Activated CD4-positive, alpha-beta T cell treated with anti-CD3 and anti-CD28 coated beads for 36 hours (primary cell): ENCODE measurements around the gene SPACA9. TPM values are rescaled to one million over a fixed set of nuclear protein-coding genes. Genes with fewer than 3 reads are reported as not detected.

Experiments used
- ATAC-seq: fragments of 200-7000 bp; cut with Tn5 transposase; one replicate; pipeline ENCODE4 v1.10.0; 2021; ENCODE audit warnings: mild to moderate bottlenecking, moderate library complexity
- CTCF ChIA-PET: fragments of 350-600 bp; sonication (Branson Sonifier 250); formaldehyde crosslinking; loops from one replicate; lab custom pipeline; 2021; ENCODE audit warnings: antibody characterized with exemption; lab: Charles Lee
- POLR2A ChIA-PET: fragments of 350-600 bp; sonication (Branson Sonifier 250); formaldehyde crosslinking; loops from one replicate; lab custom pipeline; 2021; ENCODE audit warnings: antibody characterized with exemption, inconsistent platforms; lab: Charles Lee
- DNase-seq: peaks from one replicate; pipeline ENCODE4 v3.0.0-alpha.2; 2020
- H3K27ac Mint-ChIP-seq: one replicate; pipeline ENCODE4 v1.8.0; 2021; ENCODE audit warnings: mixed read lengths
- H3K27me3 Mint-ChIP-seq: one replicate; pipeline ENCODE4 v1.8.0; 2021; ENCODE audit warnings: mixed read lengths
- H3K36me3 Mint-ChIP-seq: one replicate; pipeline ENCODE4 v1.8.0; 2021; ENCODE audit warnings: low read depth, mixed read lengths
- H3K4me1 Mint-ChIP-seq: one replicate; pipeline ENCODE4 v1.8.0; 2021; ENCODE audit warnings: mixed read lengths
- H3K4me3 Mint-ChIP-seq: one replicate; pipeline ENCODE4 v1.8.0; 2021; ENCODE audit warnings: mild to moderate bottlenecking, moderate library complexity, mixed read lengths
- H3K9me3 Mint-ChIP-seq: one replicate; pipeline ENCODE4 v1.8.0; 2021; ENCODE audit warnings: low read depth, mixed read lengths
- intact Hi-C, 2 experiments: fragments of 100-400 bp; cut with DNase I in 1 of 2; cut with micrococcal nuclease in 1 of 2; formaldehyde crosslinking; loops; one replicate each; pipeline versions ENCODE4 v1.14.2 to v1.15.1; 2022 to 2024; cut with DNase I, micrococcal nuclease
- total RNA-seq, 2 experiments: library from RNA; stranded (reverse); gene quantifications; one replicate each; pipeline ENCODE4 v1.2.3, GENCODE V29; 2021

Gene SPACA9
- total RNA-seq, 2 experiments from 2014 or later: 2.7 to 4.4 TPM

DNA sequence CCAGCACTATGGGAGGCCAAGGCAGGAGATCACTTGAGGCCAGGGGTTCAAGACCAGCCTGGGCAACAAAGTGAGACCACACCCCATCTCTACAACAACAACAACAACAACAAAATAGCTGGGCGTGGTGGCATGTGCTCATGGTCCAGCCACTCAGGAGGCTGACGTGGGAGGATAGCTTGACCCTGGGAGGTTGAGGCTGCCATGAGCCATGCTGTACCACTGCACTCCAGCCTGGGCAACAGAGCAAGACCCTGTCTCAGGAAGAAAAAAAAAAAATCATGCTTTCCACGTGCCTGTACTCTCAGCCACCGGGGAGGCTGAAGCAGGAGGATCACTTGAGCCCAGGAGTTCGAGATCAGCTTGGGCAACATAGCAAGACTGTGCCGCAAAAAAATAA lies 36.2 kb downstream of the SPACA9 start:
- DNase-seq (no peak), ATAC-seq (no peak)
- Mint-ChIP-seq H3K4me1 (no peaks in the 10 kb centered on the region), H3K27ac (no peak overlapping the region), H3K36me3 (peaks cover 43% of the 10 kb centered on the region), H3K4me3 (no peak overlapping the region), H3K9me3 (no peaks in the 10 kb centered on the region), H3K27me3 (no peaks in the 10 kb centered on the region)
- ChIA-PET POLR2A (no interaction called here), CTCF (interaction anchor here (0.9 to 2.1 kb wide), 4 partner anchors 10 to 272 kb away, joined by 3 to 10 read pairs (median 6); no protein-coding TSS in a partner anchor)
- intact Hi-C loops: no loop called here

DNA sequence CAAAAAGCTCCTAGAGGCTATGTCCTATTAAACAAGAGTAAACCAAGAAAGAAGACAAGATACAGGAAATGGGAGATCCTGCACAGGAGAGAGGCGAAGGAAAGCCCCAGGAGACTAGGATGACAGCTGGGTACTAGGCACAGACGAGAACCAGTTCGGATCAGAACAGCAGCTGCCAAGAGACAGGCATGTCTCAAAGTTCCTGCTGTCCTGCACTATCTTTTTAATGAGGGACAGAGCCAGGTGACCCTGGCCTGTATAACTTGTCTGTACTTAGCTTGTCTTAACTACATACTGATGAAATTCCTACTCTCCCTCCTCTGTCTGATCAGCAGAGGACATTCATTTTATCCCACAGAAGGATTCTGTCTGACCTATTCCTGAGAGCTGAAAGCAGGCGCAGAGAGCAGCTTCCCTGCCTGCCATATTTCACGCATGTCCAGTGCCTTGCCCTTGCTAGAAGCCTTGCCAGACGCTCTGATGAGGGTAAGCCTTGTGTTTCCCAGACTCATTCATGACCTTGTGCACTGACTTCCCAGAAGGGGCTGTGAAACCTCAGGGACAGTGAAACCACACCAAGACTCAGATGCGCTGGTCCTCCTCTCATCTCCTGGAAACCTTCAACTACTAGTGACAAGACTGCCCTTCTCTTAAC lies 41.0 kb downstream of the SPACA9 start:
- Mint-ChIP-seq H3K27me3 (no peaks in the 10 kb centered on the region), H3K9me3 (no peaks in the 10 kb centered on the region), H3K27ac (no peak overlapping the region), H3K4me1 (no peaks in the 10 kb centered on the region), H3K36me3 (peaks cover 52% of the 10 kb centered on the region), H3K4me3 (no peak overlapping the region)
- ATAC-seq (no peak), DNase-seq (no peak)
- intact Hi-C loops: no loop called here
- POLR2A ChIA-PET: no interaction called here
- CTCF ChIA-PET: interaction anchor here (0.6 to 2.2 kb wide), 6 partner anchors 15 to 242 kb away, joined by 3 to 8 read pairs (median 4); no protein-coding TSS in a partner anchor

DNA sequence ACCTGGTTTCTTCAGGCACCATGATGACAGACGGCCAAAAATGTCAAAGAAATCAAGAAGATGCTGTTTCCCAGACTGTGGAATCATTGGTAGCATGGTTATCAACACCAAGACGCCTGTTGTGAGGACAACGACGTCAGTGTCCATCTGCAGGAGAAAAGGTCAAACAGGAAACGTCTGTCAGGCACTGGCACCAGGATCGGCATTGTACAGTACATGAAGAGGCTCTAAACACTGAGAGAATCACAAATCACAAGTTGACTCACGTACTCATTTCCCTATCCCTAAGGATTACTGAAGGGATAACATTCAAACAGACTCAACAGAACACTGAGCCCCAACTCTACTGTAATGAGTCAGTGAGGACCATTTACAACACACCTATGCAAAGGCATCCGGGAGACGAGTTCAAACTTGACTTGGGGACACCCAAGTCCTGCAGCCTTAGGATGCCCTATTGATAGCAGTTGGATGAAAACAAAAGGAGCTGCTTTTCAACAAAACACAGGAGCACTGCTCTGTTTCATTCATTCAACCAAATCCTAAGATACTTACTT lies 44.7 kb downstream of the SPACA9 start:
- intact Hi-C loops: no loop called here
- H3K4me1 Mint-ChIP-seq: no peaks in the 10 kb centered on the region
- CTCF ChIA-PET: no interaction called here
- DNase-seq (no peak), ATAC-seq (no peak)
- H3K27ac Mint-ChIP-seq: no peak overlapping the region
- no peak overlapping the region for H3K4me3 Mint-ChIP-seq
- H3K36me3 Mint-ChIP-seq: peaks cover 48% of the 10 kb centered on the region
- POLR2A ChIA-PET: interaction anchor here (0.7 kb wide), 1 partner anchor 261 kb away, joined by 9 read pairs; no protein-coding TSS in a partner anchor
- H3K27me3 Mint-ChIP-seq: no peaks in the 10 kb centered on the region
- H3K9me3 Mint-ChIP-seq: no peaks in the 10 kb centered on the region

DNA sequence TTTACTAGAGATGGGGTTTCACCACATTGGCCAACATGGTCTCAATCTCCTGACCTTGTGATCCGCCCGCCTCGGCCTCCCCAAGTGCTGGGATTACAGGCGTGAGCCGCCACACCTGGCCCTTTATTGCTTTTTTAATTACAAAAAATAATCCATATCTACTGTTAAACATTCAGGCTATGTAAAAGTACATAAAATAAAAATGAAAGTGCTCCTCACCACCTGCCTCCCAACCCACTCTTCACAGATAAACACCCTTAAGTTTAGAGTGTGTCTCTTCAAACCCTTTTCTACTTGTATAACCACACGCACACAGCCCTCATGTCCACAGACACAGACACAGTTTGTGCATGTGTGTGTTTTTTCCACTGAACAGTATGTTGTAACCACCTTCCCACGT lies 49.0 kb downstream of the SPACA9 start:
- H3K4me1 Mint-ChIP-seq: no peaks in the 10 kb centered on the region
- ATAC-seq (no peak), DNase-seq (no peak)
- no peak overlapping the region for H3K27ac Mint-ChIP-seq
- intact Hi-C loops: no loop called here
- CTCF ChIA-PET: interaction anchor here (0.5 to 1.3 kb wide), 2 partner anchors 9 to 997 kb away, joined by 3 to 4 read pairs; no protein-coding TSS in a partner anchor
- H3K27me3 Mint-ChIP-seq: no peaks in the 10 kb centered on the region
- H3K9me3 Mint-ChIP-seq: no peaks in the 10 kb centered on the region
- POLR2A ChIA-PET: no interaction called here
- peaks cover 20% of the 10 kb centered on the region for H3K36me3 Mint-ChIP-seq
- no peak overlapping the region for H3K4me3 Mint-ChIP-seq

DNA sequence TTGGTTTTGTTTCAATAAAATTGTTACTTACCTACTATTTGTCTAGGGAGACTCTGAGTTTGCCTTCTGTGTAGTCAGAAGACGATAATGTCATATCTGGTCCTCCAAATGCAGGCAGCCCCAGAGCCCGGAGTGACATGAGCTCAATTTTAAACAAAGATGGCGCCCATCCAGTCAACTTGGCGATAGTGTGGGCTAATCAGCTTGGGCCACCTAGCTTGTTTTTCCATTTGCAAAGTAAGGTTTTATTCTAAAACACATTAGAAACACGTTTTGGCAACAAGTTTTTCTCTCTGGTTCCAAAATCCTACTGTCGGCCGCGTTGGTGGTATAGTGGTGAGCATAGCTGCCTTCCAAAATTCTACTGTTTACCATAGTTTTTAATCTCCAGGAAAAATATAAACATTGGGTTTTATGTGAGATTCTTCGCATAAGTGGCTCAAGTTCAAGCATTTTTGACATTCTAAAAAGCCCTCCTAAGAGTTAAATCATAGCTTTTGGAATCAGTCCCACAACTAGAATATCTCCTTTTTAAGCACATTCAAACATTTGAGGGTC lies 52.6 kb downstream of the SPACA9 start:
- ChIA-PET POLR2A (no interaction called here), CTCF (interaction anchor here (0.7 to 0.8 kb wide), 3 partner anchors 12 to 1063 kb away, joined by 3 to 4 read pairs (median 4); partner anchors contain the start of gene TSC1)
- H3K9me3 Mint-ChIP-seq: no peaks in the 10 kb centered on the region

DNA sequence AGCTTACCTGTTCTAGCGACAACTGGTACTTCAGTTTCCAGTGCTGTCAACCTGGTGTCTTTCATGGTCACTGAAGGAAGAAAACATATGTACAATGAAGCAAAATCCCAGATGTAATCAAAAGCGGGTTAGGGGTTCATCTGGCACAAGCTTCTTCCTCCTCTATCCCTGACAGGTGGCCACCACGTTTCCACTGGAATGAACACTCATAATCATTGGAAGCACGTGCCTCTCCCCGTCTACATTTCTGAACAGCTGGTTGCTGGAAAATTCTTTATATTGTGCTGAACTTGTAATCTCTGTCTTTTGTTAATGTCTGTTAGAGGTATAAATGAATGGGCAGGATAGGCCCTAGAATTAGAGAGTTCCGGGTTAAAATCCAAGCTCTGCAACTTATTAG lies 56.3 kb downstream of the SPACA9 start:
- Mint-ChIP-seq H3K27me3 (no peaks in the 10 kb centered on the region), H3K4me3 (no peak overlapping the region), H3K4me1 (no peaks in the 10 kb centered on the region), H3K9me3 (no peaks in the 10 kb centered on the region), H3K27ac (no peak overlapping the region), H3K36me3 (peaks cover 8% of the 10 kb centered on the region)
- ChIA-PET POLR2A (no interaction called here), CTCF (interaction anchor here (0.7 to 1.8 kb wide), 7 partner anchors 9 to 400 kb away, joined by 3 to 7 read pairs (median 4); partner anchors contain the start of gene TSC1)
- intact Hi-C loops: no loop called here
- ATAC-seq (no peak), DNase-seq (no peak)

More for the DNA sequence above, 52.6 kb downstream of the SPACA9 start:
- no peak overlapping the region for H3K4me3 Mint-ChIP-seq
- ATAC-seq (no peak), DNase-seq (no peak)
- H3K27ac Mint-ChIP-seq: no peak overlapping the region
- peaks cover 14% of the 10 kb centered on the region for H3K36me3 Mint-ChIP-seq
- H3K27me3 Mint-ChIP-seq: no peaks in the 10 kb centered on the region
- H3K4me1 Mint-ChIP-seq: no peaks in the 10 kb centered on the region
- intact Hi-C loops: no loop called here

DNA sequence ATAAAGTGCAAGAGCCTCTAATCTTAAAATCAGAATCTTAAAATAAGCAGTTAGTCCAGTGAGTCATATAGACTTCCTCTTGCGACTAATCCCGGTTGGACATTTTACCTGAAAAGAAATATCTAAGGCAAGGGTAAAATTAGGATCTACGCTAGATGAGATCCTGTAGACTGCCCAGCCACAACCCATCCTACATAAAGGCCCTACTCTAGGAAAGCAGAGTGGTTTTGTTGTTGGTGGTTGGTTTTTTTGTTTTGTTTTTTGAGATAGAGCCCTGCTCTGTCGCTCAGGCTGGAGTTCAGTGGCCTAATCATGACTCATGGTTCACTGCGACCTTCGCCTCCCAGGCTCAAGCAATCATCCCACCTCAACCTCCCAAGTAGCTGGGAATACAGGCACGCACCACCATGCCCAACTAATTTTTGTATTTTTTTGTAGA lies 58.8 kb downstream of the SPACA9 start:
- H3K4me3 Mint-ChIP-seq: no peak overlapping the region
- ChIA-PET POLR2A (no interaction called here), CTCF (no interaction called here)
- H3K27me3 Mint-ChIP-seq: no peaks in the 10 kb centered on the region
- H3K4me1 Mint-ChIP-seq: peaks cover 10% of the 10 kb centered on the region
- H3K36me3 Mint-ChIP-seq: peaks cover 8% of the 10 kb centered on the region
- ATAC-seq (no peak), DNase-seq (no peak)
- no peak overlapping the region for H3K27ac Mint-ChIP-seq
- intact Hi-C loops: no loop called here
- no peaks in the 10 kb centered on the region for H3K9me3 Mint-ChIP-seq

DNA sequence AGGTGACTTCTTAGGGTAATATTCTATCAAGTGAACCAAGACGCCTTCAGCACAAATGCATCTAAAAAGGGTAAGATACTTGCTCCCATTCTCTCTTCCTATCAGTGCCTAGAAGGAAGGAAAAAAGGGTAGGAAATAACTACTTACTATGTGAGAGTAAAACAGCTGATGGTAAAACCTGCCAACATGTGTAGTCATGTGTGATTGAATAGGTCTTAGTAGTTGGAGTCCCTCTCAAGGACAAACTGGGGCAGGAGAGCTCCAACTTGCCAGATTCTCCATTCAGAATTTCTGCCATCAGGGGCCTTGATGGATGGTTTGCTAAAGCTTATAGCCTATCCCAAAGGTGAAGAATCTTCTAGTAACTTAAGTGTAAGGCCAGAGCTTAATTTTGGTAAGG lies 60.5 kb downstream of the SPACA9 start:
- ChIA-PET CTCF (interaction anchor here (0.9 kb wide), 1 partner anchor 9 kb away, joined by 4 read pairs; no protein-coding TSS in a partner anchor), POLR2A (no interaction called here)
- intact Hi-C loops: no loop called here
- no peak for ATAC-seq
- H3K27ac Mint-ChIP-seq: no peak overlapping the region
- no peaks in the 10 kb centered on the region for H3K9me3 Mint-ChIP-seq
- no peak overlapping the region for H3K4me3 Mint-ChIP-seq
- DNase-seq: no peak
- peaks cover 24% of the 10 kb centered on the region for H3K4me1 Mint-ChIP-seq
- H3K36me3 Mint-ChIP-seq: peaks cover 5% of the 10 kb centered on the region
- no peaks in the 10 kb centered on the region for H3K27me3 Mint-ChIP-seq

Other genes with a start within 250 kb of the SPACA9 start
- 10 to 100 TPM; 20.9 to 21.0 TPM for gene DDX31, start 208.9 kb upstream of the SPACA9 start, total RNA-seq
- gene GTF3C4, start 208.4 kb upstream of the SPACA9 start, total RNA-seq: 10 to 100 TPM; 14.3 to 15.0 TPM
- gene AK8, start 614 bp upstream of the SPACA9 start, total RNA-seq: under 1 TPM in 1 of 2 experiments, not detected in 1; 0.21 TPM
- gene TSC1, start 65.7 kb downstream of the SPACA9 start, total RNA-seq: 10 to 100 TPM; 23.9 to 28.6 TPM
- gene GFI1B, start 99.8 kb downstream of the SPACA9 start, total RNA-seq: under 1 TPM in 1 of 2 experiments, not detected in 1; 0.19 TPM
- 10 to 100 TPM; 81.3 to 84.5 TPM for gene GTF3C5, start 152.1 kb downstream of the SPACA9 start, total RNA-seq
- 1 to 10 TPM in 1 of 2 experiments, under 1 TPM in 1; 0.98 to 1.2 TPM for gene CEL, start 183.1 kb downstream of the SPACA9 start, total RNA-seq
- 10 to 100 TPM; 65.1 to 78.6 TPM for gene RALGDS, start 242.3 kb downstream of the SPACA9 start, total RNA-seq